ENCODE data around the gene KRT13. TPM values are rescaled to one million over a fixed set of nuclear protein-coding genes. Genes with fewer than 3 reads are reported as not detected.

KRT13 gene
- total RNA-seq, 1 donor from 2014 or later = not detected

- H3K4me1 ChIP-seq (ENCODE audit: control insufficient read depth in 3 of 3, insufficient read depth in 3 of 3, low read length in 3 of 3) = no peaks in the 10 kb centered on the region
- no peaks in the 10 kb centered on the region for H3K36me3 ChIP-seq (ENCODE audit: control insufficient read depth in 3 of 3, insufficient read depth in 3 of 3, low read length in 3 of 3)
- H3K27me3 ChIP-seq (ENCODE audit: control insufficient read depth in 3 of 3, insufficient read depth in 3 of 3, low read length in 3 of 3) = peaks cover 0 to 29% (median 27%) of the 10 kb centered on the region in 3 donors
- H3K9ac ChIP-seq (ENCODE audit: low read depth in 1 of 3, low read length in 3 of 3) = no peak overlapping the region
- H3K4me3 ChIP-seq (ENCODE audit: low read length in 3 of 3) = no peak overlapping the region
- H3K27ac ChIP-seq (ENCODE audit: low read depth, low read length) = no peak overlapping the region
- no peaks in the 10 kb centered on the region for H3K9me3 ChIP-seq (ENCODE audit: control insufficient read depth in 3 of 3, low read length in 3 of 3)
Measured at GRCh38 chr17:41539071-41539492, 33.7 kb upstream of the KRT13 start.

- Histone ChIP-seq H3K4me1 (ENCODE audit: control insufficient read depth in 3 of 3, insufficient read depth in 3 of 3, low read length in 3 of 3) (no peaks in the 10 kb centered on the region), H3K9me3 (ENCODE audit: control insufficient read depth in 3 of 3, low read length in 3 of 3) (no peaks in the 10 kb centered on the region), H3K4me3 (ENCODE audit: low read length in 3 of 3) (no peak overlapping the region), H3K27me3 (ENCODE audit: control insufficient read depth in 3 of 3, insufficient read depth in 3 of 3, low read length in 3 of 3) (peaks cover 0 to 29% (median 27%) of the 10 kb centered on the region in 3 donors), H3K36me3 (ENCODE audit: control insufficient read depth in 3 of 3, insufficient read depth in 3 of 3, low read length in 3 of 3) (no peaks in the 10 kb centered on the region), H3K9ac (ENCODE audit: low read depth in 1 of 3, low read length in 3 of 3) (no peak overlapping the region), H3K27ac (ENCODE audit: low read depth, low read length) (no peak overlapping the region)
Measured at GRCh38 chr17:41538565-41538991, 33.2 kb upstream of the KRT13 start.

- no peaks in the 10 kb centered on the region for H3K36me3 ChIP-seq (ENCODE audit: control insufficient read depth in 3 of 3, insufficient read depth in 3 of 3, low read length in 3 of 3)
- H3K27me3 ChIP-seq (ENCODE audit: control insufficient read depth in 3 of 3, insufficient read depth in 3 of 3, low read length in 3 of 3) = peaks cover 0 to 30% (median 29%) of the 10 kb centered on the region in 3 donors
- H3K9ac ChIP-seq (ENCODE audit: low read depth in 1 of 3, low read length in 3 of 3) = no peak overlapping the region
- H3K4me3 ChIP-seq (ENCODE audit: low read length in 3 of 3) = no peak overlapping the region
- no peaks in the 10 kb centered on the region for H3K9me3 ChIP-seq (ENCODE audit: control insufficient read depth in 3 of 3, low read length in 3 of 3)
- H3K27ac ChIP-seq (ENCODE audit: low read depth, low read length) = no peak overlapping the region
- no peaks in the 10 kb centered on the region for H3K4me1 ChIP-seq (ENCODE audit: control insufficient read depth in 3 of 3, insufficient read depth in 3 of 3, low read length in 3 of 3)
Measured at GRCh38 chr17:41537990-41538389, 32.6 kb upstream of the KRT13 start.

GRCh38 chr17:41537614-41537954, 32.2 kb upstream of the KRT13 start:
- Histone ChIP-seq H3K9me3 (ENCODE audit: control insufficient read depth in 3 of 3, low read length in 3 of 3) (no peaks in the 10 kb centered on the region), H3K27ac (ENCODE audit: low read depth, low read length) (no peak overlapping the region), H3K9ac (ENCODE audit: low read depth in 1 of 3, low read length in 3 of 3) (no peak overlapping the region), H3K27me3 (ENCODE audit: control insufficient read depth in 3 of 3, insufficient read depth in 3 of 3, low read length in 3 of 3) (peaks cover 0 to 30% (median 29%) of the 10 kb centered on the region in 3 donors), H3K36me3 (ENCODE audit: control insufficient read depth in 3 of 3, insufficient read depth in 3 of 3, low read length in 3 of 3) (no peaks in the 10 kb centered on the region), H3K4me1 (ENCODE audit: control insufficient read depth in 3 of 3, insufficient read depth in 3 of 3, low read length in 3 of 3) (no peaks in the 10 kb centered on the region), H3K4me3 (ENCODE audit: low read length in 3 of 3) (no peak overlapping the region)

- Histone ChIP-seq H3K27ac (ENCODE audit: low read depth, low read length) (no peak overlapping the region), H3K36me3 (ENCODE audit: control insufficient read depth in 3 of 3, insufficient read depth in 3 of 3, low read length in 3 of 3) (no peaks in the 10 kb centered on the region), H3K4me3 (ENCODE audit: low read length in 3 of 3) (no peak overlapping the region), H3K27me3 (ENCODE audit: control insufficient read depth in 3 of 3, insufficient read depth in 3 of 3, low read length in 3 of 3) (peaks cover 0 to 36% (median 32%) of the 10 kb centered on the region in 3 donors), H3K4me1 (ENCODE audit: control insufficient read depth in 3 of 3, insufficient read depth in 3 of 3, low read length in 3 of 3) (no peaks in the 10 kb centered on the region), H3K9me3 (ENCODE audit: control insufficient read depth in 3 of 3, low read length in 3 of 3) (no peaks in the 10 kb centered on the region), H3K9ac (ENCODE audit: low read depth in 1 of 3, low read length in 3 of 3) (no peak overlapping the region)
Measured at GRCh38 chr17:41536741-41537613, 31.6 kb upstream of the KRT13 start.

GRCh38 chr17:41535764-41536481, 30.5 kb upstream of the KRT13 start:
- Histone ChIP-seq H3K27ac (ENCODE audit: low read depth, low read length) (no peak overlapping the region), H3K4me3 (ENCODE audit: low read length in 3 of 3) (no peak overlapping the region), H3K9me3 (ENCODE audit: control insufficient read depth in 3 of 3, low read length in 3 of 3) (no peaks in the 10 kb centered on the region), H3K9ac (ENCODE audit: low read depth in 1 of 3, low read length in 3 of 3) (no peak overlapping the region), H3K27me3 (ENCODE audit: control insufficient read depth in 3 of 3, insufficient read depth in 3 of 3, low read length in 3 of 3) (peaks cover 2 to 42% (median 35%) of the 10 kb centered on the region in 3 donors), H3K36me3 (ENCODE audit: control insufficient read depth in 3 of 3, insufficient read depth in 3 of 3, low read length in 3 of 3) (no peaks in the 10 kb centered on the region), H3K4me1 (ENCODE audit: control insufficient read depth in 3 of 3, insufficient read depth in 3 of 3, low read length in 3 of 3) (no peaks in the 10 kb centered on the region)

- Histone ChIP-seq H3K27me3 (ENCODE audit: control insufficient read depth in 3 of 3, insufficient read depth in 3 of 3, low read length in 3 of 3) (peaks cover 11 to 49% (median 44%) of the 10 kb centered on the region in 3 donors), H3K9ac (ENCODE audit: low read depth in 1 of 3, low read length in 3 of 3) (no peak overlapping the region), H3K4me3 (ENCODE audit: low read length in 3 of 3) (no peak overlapping the region), H3K27ac (ENCODE audit: low read depth, low read length) (no peak overlapping the region), H3K36me3 (ENCODE audit: control insufficient read depth in 3 of 3, insufficient read depth in 3 of 3, low read length in 3 of 3) (no peaks in the 10 kb centered on the region), H3K9me3 (ENCODE audit: control insufficient read depth in 3 of 3, low read length in 3 of 3) (no peaks in the 10 kb centered on the region), H3K4me1 (ENCODE audit: control insufficient read depth in 3 of 3, insufficient read depth in 3 of 3, low read length in 3 of 3) (no peaks in the 10 kb centered on the region)
Measured at GRCh38 chr17:41534899-41535546, 29.6 kb upstream of the KRT13 start.

GRCh38 chr17:41533613-41534012, 28.2 kb upstream of the KRT13 start:
- Histone ChIP-seq H3K27ac (ENCODE audit: low read depth, low read length) (no peak overlapping the region), H3K27me3 (ENCODE audit: control insufficient read depth in 3 of 3, insufficient read depth in 3 of 3, low read length in 3 of 3) (peaks cover 22 to 61% (median 51%) of the 10 kb centered on the region in 3 donors), H3K36me3 (ENCODE audit: control insufficient read depth in 3 of 3, insufficient read depth in 3 of 3, low read length in 3 of 3) (no peaks in the 10 kb centered on the region), H3K9ac (ENCODE audit: low read depth in 1 of 3, low read length in 3 of 3) (no peak overlapping the region), H3K4me1 (ENCODE audit: control insufficient read depth in 3 of 3, insufficient read depth in 3 of 3, low read length in 3 of 3) (no peaks in the 10 kb centered on the region), H3K4me3 (ENCODE audit: low read length in 3 of 3) (no peak overlapping the region), H3K9me3 (ENCODE audit: control insufficient read depth in 3 of 3, low read length in 3 of 3) (no peaks in the 10 kb centered on the region)

- H3K9me3 ChIP-seq (ENCODE audit: control insufficient read depth in 3 of 3, low read length in 3 of 3) = no peaks in the 10 kb centered on the region
- H3K27me3 ChIP-seq (ENCODE audit: control insufficient read depth in 3 of 3, insufficient read depth in 3 of 3, low read length in 3 of 3) = peaks cover 27 to 65% (median 57%) of the 10 kb centered on the region in 3 donors
- no peak overlapping the region for H3K9ac ChIP-seq (ENCODE audit: low read depth in 1 of 3, low read length in 3 of 3)
- H3K27ac ChIP-seq (ENCODE audit: low read depth, low read length) = no peak overlapping the region
- no peak overlapping the region for H3K4me3 ChIP-seq (ENCODE audit: low read length in 3 of 3)
- H3K36me3 ChIP-seq (ENCODE audit: control insufficient read depth in 3 of 3, insufficient read depth in 3 of 3, low read length in 3 of 3) = no peaks in the 10 kb centered on the region
- peaks cover 0 to 3% (median under 1%) of the 10 kb centered on the region in 3 donors for H3K4me1 ChIP-seq (ENCODE audit: control insufficient read depth in 3 of 3, insufficient read depth in 3 of 3, low read length in 3 of 3)
Measured at GRCh38 chr17:41532947-41533570, 27.6 kb upstream of the KRT13 start.

All from skeletal muscle tissue (tissue), 4 donors.